MCF 10A (cell line): ENCODE measurements around the gene DGKI. TPM values are rescaled to one million over a fixed set of nuclear protein-coding genes. Genes with fewer than 3 reads are reported as not detected.

ENCODE experiments used
- BruUV-seq: library from RNA; stranded (reverse); fragments of 400-500 nt; replicated peaks from 2 replicates; lab custom pipeline; 2021; lab: Mats Ljungman, UMichigan
- CTCF ChIA-PET: fragments of 300-600 bp; sonication (Branson Sonifier 250); formaldehyde crosslinking; extraction: SDS; loops from one replicate; lab custom pipeline; 2021; ENCODE audit warnings: antibody characterized with exemption, inconsistent platforms; lab: Yijun Ruan, JAX
- POLR2A ChIA-PET: fragments of 300-600, 350-650 bp; sonication (Branson Sonifier 250); formaldehyde crosslinking; extraction: SDS; loops from one replicate; lab custom pipeline; 2020; ENCODE audit warnings: antibody characterized with exemption, inconsistent platforms; lab: Yijun Ruan, JAX
- DNase-seq: peaks from one replicate; pipeline ENCODE4 v3.0.0-alpha.2; 2018; ENCODE audit not compliant: unreplicated experiment
- H3K27ac Mint-ChIP-seq: one replicate; pipeline ENCODE4 v1.8.0; 2022; ENCODE audit warnings: mild to moderate bottlenecking, low read depth, mixed read lengths; ENCODE audit not compliant: unreplicated experiment
- H3K27me3 Mint-ChIP-seq: one replicate; pipeline ENCODE4 v1.8.0; 2022; ENCODE audit warnings: mixed read lengths; ENCODE audit not compliant: insufficient read depth, unreplicated experiment
- H3K36me3 Mint-ChIP-seq: one replicate; pipeline ENCODE4 v1.8.0; 2022; ENCODE audit warnings: mild to moderate bottlenecking, moderate library complexity, mixed read lengths; ENCODE audit not compliant: insufficient read depth, unreplicated experiment
- H3K4me1 Mint-ChIP-seq: one replicate; pipeline ENCODE4 v1.8.0; 2022; ENCODE audit warnings: mixed read lengths; ENCODE audit not compliant: insufficient read depth, unreplicated experiment
- H3K4me3 Mint-ChIP-seq: one replicate; pipeline ENCODE4 v1.8.0; 2022; ENCODE audit warnings: mild to moderate bottlenecking, moderate library complexity, mixed read lengths; ENCODE audit not compliant: unreplicated experiment
- H3K9me3 Mint-ChIP-seq: one replicate; pipeline ENCODE4 v1.8.0; 2022; ENCODE audit warnings: mixed read lengths; ENCODE audit not compliant: unreplicated experiment
- CTCF ChIP-seq: fragments of 200-600 bp; IDR thresholded peaks from one replicate; pipeline ENCODE4 v1.8.0; 2022; ENCODE audit warnings: antibody characterized with exemption, mild to moderate bottlenecking; ENCODE audit not compliant: unreplicated experiment
- intact Hi-C: fragments of 100-400 bp; cut with micrococcal nuclease; formaldehyde crosslinking; loops from 2 replicates; pipeline ENCODE4 v1.14.1; 2022
- total RNA-seq: library from RNA; stranded (reverse); gene quantifications from 2 replicates; pipeline ENCODE4 v1.2.3, GENCODE V29; 2022

DGKI gene
- total RNA-seq, 1 experiment from 2014 or later = 1.4 TPM

- DNase-seq = no peak
- no peak overlapping the region for H3K27ac Mint-ChIP-seq
- no TSS peak for BruUV-seq
- H3K27me3 Mint-ChIP-seq = no peaks in the 10 kb centered on the region
- ChIA-PET CTCF (no interaction called here), POLR2A (no interaction called here)
- H3K9me3 Mint-ChIP-seq = no peaks in the 10 kb centered on the region
- peaks cover 9% of the 10 kb centered on the region for H3K4me1 Mint-ChIP-seq
- TF ChIP-seq CTCF = no peak
- intact Hi-C loops = no loop called here
- no peak overlapping the region for H3K4me3 Mint-ChIP-seq
- H3K36me3 Mint-ChIP-seq = no peaks in the 10 kb centered on the region
These were observed 311.2 kb downstream of the DGKI start for GRCh38 chr7:137535579-137535978.

GRCh38 chr7:137531671-137532070 is 315.1 kb downstream of the DGKI start:
- Mint-ChIP-seq H3K27ac (no peak overlapping the region), H3K27me3 (peaks cover 5% of the 10 kb centered on the region), H3K4me3 (no peak overlapping the region), H3K36me3 (no peaks in the 10 kb centered on the region), H3K4me1 (no peaks in the 10 kb centered on the region), H3K9me3 (no peaks in the 10 kb centered on the region)
- ChIA-PET POLR2A (no interaction called here), CTCF (interaction anchor here (0.7 kb wide), 1 partner anchor 38 kb away, joined by 3 read pairs; no protein-coding TSS in a partner anchor)
- no TSS peak for BruUV-seq
- TF ChIP-seq CTCF = no peak
- DNase-seq = no peak
- intact Hi-C loops = no loop called here

GRCh38 chr7:137527634-137528033 is 319.1 kb downstream of the DGKI start:
- no TSS peak for BruUV-seq
- POLR2A ChIA-PET = no interaction called here
- Mint-ChIP-seq H3K27ac (no peak overlapping the region), H3K9me3 (no peaks in the 10 kb centered on the region), H3K4me3 (no peak overlapping the region), H3K27me3 (peaks cover 23% of the 10 kb centered on the region), H3K4me1 (peaks cover 5% of the 10 kb centered on the region), H3K36me3 (no peaks in the 10 kb centered on the region)
- CTCF ChIA-PET = interaction anchor here (0.6 kb wide), 1 partner anchor 427 kb away, joined by 3 read pairs; no protein-coding TSS in a partner anchor
- TF ChIP-seq CTCF = no peak
- no peak for DNase-seq
- intact Hi-C loops = no loop called here

GRCh38 chr7:137523171-137523570 is 323.6 kb downstream of the DGKI start:
- Mint-ChIP-seq H3K9me3 (no peaks in the 10 kb centered on the region), H3K27me3 (peaks cover 37% of the 10 kb centered on the region), H3K4me3 (no peak overlapping the region), H3K36me3 (no peaks in the 10 kb centered on the region), H3K27ac (no peak overlapping the region), H3K4me1 (peaks cover 6% of the 10 kb centered on the region)
- ChIA-PET POLR2A (no interaction called here), CTCF (no interaction called here)
- DNase-seq = no peak
- no TSS peak for BruUV-seq
- no peak for TF ChIP-seq CTCF
- intact Hi-C loops = no loop called here
